Kidney epithelial cell (primary cell): Measurements from ENCODE around the gene CDH13. TPM values are rescaled to one million over a fixed set of nuclear protein-coding genes. Genes with fewer than 3 reads are reported as not detected.

ENCODE experiments used
- DNase-seq: peaks from one replicate; pipeline ENCODE4 v3.0.0-alpha.2; 2010; ENCODE audit warnings: low read depth
- H3K27me3 ChIP-seq: 2 replicates; pipeline ENCODE4 v1.6.0; 2011; ENCODE audit warnings: low read length; ENCODE audit not compliant: control insufficient read depth, insufficient read depth
- H3K36me3 ChIP-seq: 2 replicates; pipeline ENCODE4 v1.5.1; 2011; ENCODE audit warnings: low read length; ENCODE audit not compliant: control insufficient read depth, insufficient read depth
- H3K4me3 ChIP-seq: 2 replicates; pipeline ENCODE4 v1.5.1; 2011; ENCODE audit warnings: low read depth, mild to moderate bottlenecking, control low read depth, low read length
- CTCF ChIP-seq: IDR thresholded peaks from 2 replicates; pipeline ENCODE4 v1.5.1; 2011; ENCODE audit warnings: mild to moderate bottlenecking, moderate library complexity, low read length, control low read depth, inconsistent platforms; ENCODE audit not compliant: insufficient read depth, poor library complexity, severe bottlenecking
- total RNA-seq: library from RNA; depleted of rRNA; stranded (reverse); fragments of >200 nt; gene quantifications from 2 replicates; pipeline ENCODE4 v1.2.3, GENCODE V29; 2015

Gene CDH13
- total RNA-seq, 1 donor from 2014 or later, result 32.8 TPM

- no peak for DNase-seq
- Histone ChIP-seq H3K36me3 (no peaks in the 10 kb centered on the region), H3K4me3 (no peak overlapping the region), H3K27me3 (no peaks in the 10 kb centered on the region)
- peak; percentile 71 for TF ChIP-seq CTCF
Observed at GRCh38 chr16:82603784-82604411, 22.9 kb upstream of the CDH13 start.

GRCh38 chr16:82605076-82605475, 21.7 kb upstream of the CDH13 start:
- TF ChIP-seq CTCF, result no peak
- Histone ChIP-seq H3K4me3 (no peak overlapping the region), H3K27me3 (no peaks in the 10 kb centered on the region), H3K36me3 (no peaks in the 10 kb centered on the region)
- no peak for DNase-seq

- H3K4me3 ChIP-seq, result no peak overlapping the region
- DNase-seq, result no peak
- H3K36me3 ChIP-seq, result no peaks in the 10 kb centered on the region
- no peak for TF ChIP-seq CTCF
- no peaks in the 10 kb centered on the region for H3K27me3 ChIP-seq
Observed at GRCh38 chr16:82605863-82606620, 20.7 kb upstream of the CDH13 start.

- Histone ChIP-seq H3K27me3 (peaks cover 2% of the 10 kb centered on the region), H3K4me3 (no peak overlapping the region), H3K36me3 (no peaks in the 10 kb centered on the region)
- DNase-seq, result no peak
- no peak for TF ChIP-seq CTCF
Observed at GRCh38 chr16:82609140-82609539, 17.6 kb upstream of the CDH13 start.

GRCh38 chr16:82612263-82612662, 14.5 kb upstream of the CDH13 start:
- H3K36me3 ChIP-seq, result no peaks in the 10 kb centered on the region
- H3K4me3 ChIP-seq, result no peak overlapping the region
- TF ChIP-seq CTCF, result no peak
- no peak for DNase-seq
- peaks cover 2% of the 10 kb centered on the region for H3K27me3 ChIP-seq
